Measurements from ENCODE around the gene ZFHX3.

The ZFHX3 gene

DNA sequence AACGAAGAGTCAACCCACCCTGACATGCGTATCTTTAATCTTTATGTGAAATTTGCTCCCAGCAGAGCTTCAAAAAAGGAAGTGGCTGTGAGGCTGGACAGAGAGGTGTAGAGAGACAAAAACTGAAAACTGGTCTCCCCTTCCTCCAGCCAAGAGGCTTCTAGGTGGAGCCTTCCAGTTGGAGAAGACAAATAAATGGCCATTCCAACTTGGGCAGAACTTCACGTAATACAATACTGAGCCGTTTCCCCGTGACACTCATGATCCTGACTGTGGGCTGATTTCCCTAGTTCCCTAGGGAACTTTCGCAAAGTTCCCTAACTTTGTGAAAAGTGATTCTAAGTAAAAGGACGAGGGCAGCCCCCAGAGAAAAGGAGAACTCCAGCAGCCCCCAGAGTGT is 78.8 kb downstream of the ZFHX3 start:
- Histone ChIP-seq H4K20me1 (ENCODE audit: insufficient read depth, low read length) (no peaks in the 10 kb centered on the region; the same call in 1 of the 2 replicates), H3K9me3 (ENCODE audit: insufficient read depth, low read length) (no peaks in the 10 kb centered on the region), H3K9ac (ENCODE audit: low read length) (no peak overlapping the region), H2AFZ (ENCODE audit: low read depth, low read length) (no peak overlapping the region), H3K27ac (ENCODE audit: low read length) (no peak overlapping the region), H3K4me3 (ENCODE audit: low read length) (no peak overlapping the region), H3K79me2 (ENCODE audit: low read length) (no peaks in the 10 kb centered on the region), H3K4me2 (ENCODE audit: low read length) (no peak overlapping the region), H3K4me1 (ENCODE audit: low read length) (no peaks in the 10 kb centered on the region), H3K27me3 (ENCODE audit: low read depth, low read length) (no peaks in the 10 kb centered on the region), H3K36me3 (replicated peaks; ENCODE audit: low read depth, low read length) (no peaks in the 10 kb centered on the region)
- TF ChIP-seq, protein P1, sequence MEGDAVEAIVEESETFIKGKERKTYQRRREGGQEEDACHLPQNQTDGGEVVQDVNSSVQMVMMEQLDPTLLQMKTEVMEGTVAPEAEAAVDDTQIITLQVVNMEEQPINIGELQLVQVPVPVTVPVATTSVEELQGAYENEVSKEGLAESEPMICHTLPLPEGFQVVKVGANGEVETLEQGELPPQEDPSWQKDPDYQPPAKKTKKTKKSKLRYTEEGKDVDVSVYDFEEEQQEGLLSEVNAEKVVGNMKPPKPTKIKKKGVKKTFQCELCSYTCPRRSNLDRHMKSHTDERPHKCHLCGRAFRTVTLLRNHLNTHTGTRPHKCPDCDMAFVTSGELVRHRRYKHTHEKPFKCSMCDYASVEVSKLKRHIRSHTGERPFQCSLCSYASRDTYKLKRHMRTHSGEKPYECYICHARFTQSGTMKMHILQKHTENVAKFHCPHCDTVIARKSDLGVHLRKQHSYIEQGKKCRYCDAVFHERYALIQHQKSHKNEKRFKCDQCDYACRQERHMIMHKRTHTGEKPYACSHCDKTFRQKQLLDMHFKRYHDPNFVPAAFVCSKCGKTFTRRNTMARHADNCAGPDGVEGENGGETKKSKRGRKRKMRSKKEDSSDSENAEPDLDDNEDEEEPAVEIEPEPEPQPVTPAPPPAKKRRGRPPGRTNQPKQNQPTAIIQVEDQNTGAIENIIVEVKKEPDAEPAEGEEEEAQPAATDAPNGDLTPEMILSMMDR (IDR thresholded peaks at IDR 0.05; ENCODE audit: low read depth, low read length), result no peak
- no peak for TF ChIP-seq EZH2phosphoT487 (IDR thresholded peaks at IDR 0.05; ENCODE audit: low read depth)

DNA sequence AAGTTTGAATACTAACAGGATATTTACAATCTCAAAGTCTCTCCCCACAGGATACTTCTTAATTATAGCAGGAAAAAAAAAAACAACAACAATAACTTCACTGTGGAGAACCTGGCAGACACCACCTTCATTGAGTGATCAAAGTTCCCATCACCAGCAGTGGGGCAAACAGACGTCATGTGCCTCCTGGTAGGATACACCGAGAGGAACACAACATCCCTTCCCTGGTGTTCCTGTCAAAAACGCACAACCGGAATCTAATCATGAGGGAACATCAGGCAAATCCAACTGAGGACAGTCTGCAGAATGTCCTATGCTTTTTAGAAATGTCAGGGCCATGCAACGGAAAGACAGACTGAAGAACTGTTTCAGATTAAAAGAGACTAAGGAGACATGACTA is 80.0 kb downstream of the ZFHX3 start:
- no peak overlapping the region for H3K27ac ChIP-seq (ENCODE audit: low read length)
- H4K20me1 ChIP-seq (ENCODE audit: insufficient read depth, low read length), result no peaks in the 10 kb centered on the region; the same call in 1 of the 2 replicates
- 0 out of 2 replicates have a peak, but pooled peaks cover 3% of the 10 kb centered on the region for H3K27me3 ChIP-seq (ENCODE audit: low read depth, low read length)
- H3K36me3 ChIP-seq (replicated peaks; ENCODE audit: low read depth, low read length), result no peaks in the 10 kb centered on the region
- H2AFZ ChIP-seq (ENCODE audit: low read depth, low read length), result no peak overlapping the region
- H3K4me3 ChIP-seq (ENCODE audit: low read length), result no peak overlapping the region
- H3K4me2 ChIP-seq (ENCODE audit: low read length), result no peak overlapping the region
- H3K9me3 ChIP-seq (ENCODE audit: insufficient read depth, low read length), result no peaks in the 10 kb centered on the region
- H3K79me2 ChIP-seq (ENCODE audit: low read length), result no peaks in the 10 kb centered on the region
- no peak overlapping the region for H3K9ac ChIP-seq (ENCODE audit: low read length)
- H3K4me1 ChIP-seq (ENCODE audit: low read length), result no peaks in the 10 kb centered on the region
- no peak for TF ChIP-seq EZH2phosphoT487 (IDR thresholded peaks at IDR 0.05; ENCODE audit: low read depth)
- TF ChIP-seq, protein P1 (IDR thresholded peaks at IDR 0.05; ENCODE audit: low read depth, low read length), result no peak

DNA sequence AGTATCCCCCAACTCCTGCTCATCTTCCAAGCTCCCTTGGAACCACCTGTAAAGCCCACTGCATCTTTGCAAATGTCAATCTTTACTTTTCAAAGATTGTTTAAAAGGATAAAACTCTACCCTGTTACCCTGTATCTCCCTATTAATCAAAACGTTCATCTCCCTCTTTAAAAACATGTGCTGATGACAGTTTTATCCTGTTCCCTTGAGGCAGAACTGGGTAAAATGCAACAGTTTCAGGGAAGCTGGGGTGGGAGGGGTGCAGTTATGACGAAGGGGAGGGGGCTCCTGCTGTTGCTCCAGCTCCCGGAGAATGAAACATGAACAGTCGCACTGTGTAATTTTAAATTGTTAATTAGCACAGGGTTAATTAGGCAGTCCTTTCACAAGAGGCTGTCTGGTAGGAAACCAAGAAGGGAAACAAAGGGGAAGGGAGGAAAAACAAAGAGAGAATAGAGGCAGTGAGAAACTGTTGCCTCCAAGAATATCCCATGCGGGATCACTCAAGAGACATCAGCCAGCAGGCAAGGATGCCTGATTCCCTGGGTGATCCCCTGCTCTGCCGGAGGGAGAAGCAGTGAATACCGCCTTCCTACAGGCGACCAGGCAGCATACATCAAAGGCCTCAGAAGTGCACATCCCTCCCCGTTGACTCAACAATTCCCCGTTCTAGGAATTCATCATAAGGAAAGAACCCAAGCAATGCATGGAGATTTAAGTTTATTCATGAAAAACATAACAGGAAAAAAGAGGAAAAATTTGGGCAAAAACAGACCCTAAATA is 84.2 kb downstream of the ZFHX3 start:
- no peak overlapping the region for H3K4me3 ChIP-seq (ENCODE audit: low read length)
- H2AFZ ChIP-seq (ENCODE audit: low read depth, low read length), result no peak overlapping the region
- no peaks in the 10 kb centered on the region for H3K9me3 ChIP-seq (ENCODE audit: insufficient read depth, low read length)
- H3K36me3 ChIP-seq (replicated peaks; ENCODE audit: low read depth, low read length), result no peaks in the 10 kb centered on the region
- peaks cover 4% of the 10 kb centered on the region; the same call in 1 of the 2 replicates for H4K20me1 ChIP-seq (ENCODE audit: insufficient read depth, low read length)
- H3K4me1 ChIP-seq (ENCODE audit: low read length), result peaks cover 21% of the 10 kb centered on the region
- no peak overlapping the region for H3K9ac ChIP-seq (ENCODE audit: low read length)
- no peak for TF ChIP-seq EZH2phosphoT487 (IDR thresholded peaks at IDR 0.05; ENCODE audit: low read depth)
- TF ChIP-seq, protein P1 (IDR thresholded peaks at IDR 0.05; ENCODE audit: low read depth, low read length), result no peak
- no peaks in the 10 kb centered on the region for H3K79me2 ChIP-seq (ENCODE audit: low read length)
- 0 out of 2 replicates have a peak, but pooled peaks cover 3% of the 10 kb centered on the region for H3K27me3 ChIP-seq (ENCODE audit: low read depth, low read length)
- no peak overlapping the region for H3K27ac ChIP-seq (ENCODE audit: low read length)
- no peak overlapping the region for H3K4me2 ChIP-seq (ENCODE audit: low read length)

DNA sequence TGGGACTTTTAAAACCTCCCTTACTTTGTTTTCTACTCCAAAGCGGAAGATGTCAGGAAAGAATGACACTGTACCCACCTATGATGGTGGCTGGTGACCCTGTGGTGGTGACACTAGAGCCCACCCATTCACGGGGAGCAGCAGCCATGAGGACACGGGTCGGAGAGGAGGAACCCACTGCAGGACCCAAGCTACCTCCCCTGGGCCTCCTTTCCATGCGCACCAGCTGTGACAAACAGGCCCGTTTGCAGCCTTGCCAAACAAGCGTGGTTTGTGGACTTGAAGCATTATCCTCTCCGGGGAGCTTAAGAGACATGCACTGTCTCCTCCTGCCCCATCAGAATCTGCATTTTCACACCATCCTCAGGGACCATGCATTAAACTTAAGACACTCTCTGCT is 85.6 kb downstream of the ZFHX3 start:
- Histone ChIP-seq H3K27me3 (ENCODE audit: low read depth, low read length) (0 out of 2 replicates have a peak, but pooled peaks cover 3% of the 10 kb centered on the region), H3K9me3 (ENCODE audit: insufficient read depth, low read length) (no peaks in the 10 kb centered on the region), H3K4me3 (ENCODE audit: low read length) (no peak overlapping the region), H3K36me3 (replicated peaks; ENCODE audit: low read depth, low read length) (no peaks in the 10 kb centered on the region), H3K27ac (ENCODE audit: low read length) (no peak overlapping the region), H3K79me2 (ENCODE audit: low read length) (no peaks in the 10 kb centered on the region), H4K20me1 (ENCODE audit: insufficient read depth, low read length) (0 out of 2 replicates have a peak, but pooled peaks cover 4% of the 10 kb centered on the region), H3K9ac (ENCODE audit: low read length) (no peak overlapping the region), H3K4me1 (ENCODE audit: low read length) (peaks cover 21% of the 10 kb centered on the region), H2AFZ (ENCODE audit: low read depth, low read length) (no peak overlapping the region), H3K4me2 (ENCODE audit: low read length) (no peak overlapping the region)
- TF ChIP-seq EZH2phosphoT487 (IDR thresholded peaks at IDR 0.05; ENCODE audit: low read depth), result no peak
